ENCODE measurements around the gene SYT14. TPM values are rescaled to one million over a fixed set of nuclear protein-coding genes. Genes with fewer than 3 reads are reported as not detected.

Gene SYT14
- total RNA-seq, 1 experiment from 2014 or later = 10.3 TPM

DNA sequence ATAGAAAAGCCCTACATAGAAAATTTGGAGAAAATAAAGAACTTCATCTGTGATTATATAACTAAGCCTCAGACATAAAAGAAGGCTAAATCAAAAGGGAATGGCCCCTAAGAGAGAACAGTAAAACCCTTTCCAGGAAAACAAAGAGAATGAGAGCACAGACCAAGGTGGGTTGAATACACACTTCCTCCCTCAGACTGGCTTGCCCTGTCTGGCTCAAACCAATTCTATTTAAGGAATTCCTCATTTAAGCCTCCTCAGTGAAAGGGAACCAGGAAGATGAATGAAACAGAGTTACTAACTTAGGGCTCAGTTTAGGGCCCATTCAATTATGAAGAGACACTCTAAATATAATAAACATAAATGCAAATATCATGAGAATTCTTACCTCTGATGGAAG is 10.6 kb upstream of the SYT14 start:
- H3K23ac ChIP-seq (ENCODE audit: insufficient read length, low read depth, low read length) = no peak overlapping the region
- H3K27ac Mint-ChIP-seq = no peak overlapping the region

More for the DNA sequence above, 10.6 kb upstream of the SYT14 start:
- H3K4me2 ChIP-seq (ENCODE audit: insufficient read depth, insufficient read length, low read length) = no peak overlapping the region
- no peak overlapping the region for H4K91ac ChIP-seq (ENCODE audit: insufficient read length, low read depth, low read length)
- H3K27me3 ChIP-seq (ENCODE audit: insufficient read depth, low read length) = no peaks in the 10 kb centered on the region
- no peaks in the 10 kb centered on the region for H3K9me3 ChIP-seq (ENCODE audit: control insufficient read depth, low read depth, low read length)
- no peak overlapping the region for H3K56ac ChIP-seq (ENCODE audit: insufficient read length, low read depth, low read length)
- no peaks in the 10 kb centered on the region for H3K79me2 ChIP-seq (ENCODE audit: insufficient read depth, low read length)
- no peaks in the 10 kb centered on the region for H3K27me3 Mint-ChIP-seq (ENCODE audit: low read depth)
- H4K5ac ChIP-seq (ENCODE audit: insufficient read length, low read depth, low read length) = no peak overlapping the region
- no peak overlapping the region for H2AFZ ChIP-seq (ENCODE audit: low read length)
- TF ChIP-seq, protein P1, sequence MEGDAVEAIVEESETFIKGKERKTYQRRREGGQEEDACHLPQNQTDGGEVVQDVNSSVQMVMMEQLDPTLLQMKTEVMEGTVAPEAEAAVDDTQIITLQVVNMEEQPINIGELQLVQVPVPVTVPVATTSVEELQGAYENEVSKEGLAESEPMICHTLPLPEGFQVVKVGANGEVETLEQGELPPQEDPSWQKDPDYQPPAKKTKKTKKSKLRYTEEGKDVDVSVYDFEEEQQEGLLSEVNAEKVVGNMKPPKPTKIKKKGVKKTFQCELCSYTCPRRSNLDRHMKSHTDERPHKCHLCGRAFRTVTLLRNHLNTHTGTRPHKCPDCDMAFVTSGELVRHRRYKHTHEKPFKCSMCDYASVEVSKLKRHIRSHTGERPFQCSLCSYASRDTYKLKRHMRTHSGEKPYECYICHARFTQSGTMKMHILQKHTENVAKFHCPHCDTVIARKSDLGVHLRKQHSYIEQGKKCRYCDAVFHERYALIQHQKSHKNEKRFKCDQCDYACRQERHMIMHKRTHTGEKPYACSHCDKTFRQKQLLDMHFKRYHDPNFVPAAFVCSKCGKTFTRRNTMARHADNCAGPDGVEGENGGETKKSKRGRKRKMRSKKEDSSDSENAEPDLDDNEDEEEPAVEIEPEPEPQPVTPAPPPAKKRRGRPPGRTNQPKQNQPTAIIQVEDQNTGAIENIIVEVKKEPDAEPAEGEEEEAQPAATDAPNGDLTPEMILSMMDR (conservative IDR thresholded peaks at IDR 0.05) = no peak
- no peak overlapping the region for H3K14ac ChIP-seq (ENCODE audit: insufficient read depth, low read length)
- no peaks in the 10 kb centered on the region for H3K79me1 ChIP-seq (ENCODE audit: insufficient read depth, low read depth, low read length, poor library complexity, severe bottlenecking)
- no peak overlapping the region for H2BK15ac ChIP-seq (ENCODE audit: low read depth, low read length)
- no peaks in the 10 kb centered on the region for H3K9me3 Mint-ChIP-seq
- H2BK5ac ChIP-seq (ENCODE audit: insufficient read length, low read length) = no peak overlapping the region
- H4K8ac ChIP-seq (replicated peaks; ENCODE audit: insufficient read length, low read depth, low read length) = no peak overlapping the region
- H3K4me1 Mint-ChIP-seq = peaks cover 3 to 10% of the 10 kb centered on the region in 2 experiments; a peak in 3 of 4 replicates
- no peak overlapping the region for H2BK20ac ChIP-seq (ENCODE audit: low read depth, low read length, poor library complexity, severe bottlenecking)
- H2BK120ac ChIP-seq (ENCODE audit: low read depth, low read length, poor library complexity, severe bottlenecking) = no peak overlapping the region
- no peak overlapping the region for H3K4me3 Mint-ChIP-seq
- H2AK5ac ChIP-seq (ENCODE audit: insufficient read length, low read length) = no peak overlapping the region
- no peaks in the 10 kb centered on the region; the same call in 1 of the 2 replicates for H3K4me1 ChIP-seq (ENCODE audit: insufficient read depth, low read length)
- no peak for DNase-seq
- no peaks in the 10 kb centered on the region for H4K20me1 ChIP-seq (ENCODE audit: control insufficient read depth, insufficient read depth, insufficient read length)
- no peaks in the 10 kb centered on the region for H3K36me3 Mint-ChIP-seq (ENCODE audit: insufficient read depth in 1 of 3, low read depth in 3 of 3)
- no peak overlapping the region for H3T11ph ChIP-seq (ENCODE audit: low read length)
- H3K4ac ChIP-seq (ENCODE audit: low read depth, low read length) = no peak overlapping the region
- H3K27ac ChIP-seq (ENCODE audit: insufficient read length, low read depth, low read length) = no peak overlapping the region
- no peak overlapping the region for H3K18ac ChIP-seq (ENCODE audit: insufficient read length, low read depth, low read length)
- H3K9ac ChIP-seq (ENCODE audit: extremely low read depth, insufficient read length, low read length) = no peak overlapping the region
- H2BK12ac ChIP-seq (ENCODE audit: insufficient read length, low read depth, low read length) = no peak overlapping the region
- H3K23me2 ChIP-seq (ENCODE audit: insufficient read length, low read depth, low read length, poor library complexity, severe bottlenecking) = no peaks in the 10 kb centered on the region
